Activated naive CD4-positive, alpha-beta T cell treated with anti-CD3 and anti-CD28 coated beads, Interleukin-2, amount 50 U/mL, for 72 hours (primary cell): ENCODE measurements around the gene FLT1. TPM values are rescaled to one million over a fixed set of nuclear protein-coding genes. Genes with fewer than 3 reads are reported as not detected.

Experiments used
- ATAC-seq, 2 donors: fragments of 150-1000 bp; cut with Tn5 transposase; 2 replicates each; pipeline ENCODE4 v1.10.0; 2021; ENCODE audit warnings: mild to moderate bottlenecking in 2 of 2, moderate library complexity in 2 of 2
- DNase-seq, 2 donors: peaks; one replicate each; pipeline ENCODE4 v3.0.0; 2021 to 2022; ENCODE audit warnings: low spot score in 2 of 2
- H3K27ac Mint-ChIP-seq, 2 donors: one replicate each; pipeline ENCODE4 v1.8.0; 2022; ENCODE audit warnings: mild to moderate bottlenecking in 2 of 2, mixed read lengths in 2 of 2
- H3K36me3 Mint-ChIP-seq, 2 donors: one replicate each; pipeline ENCODE4 v1.8.0; 2022; ENCODE audit warnings: mixed read lengths in 2 of 2
- H3K9me3 Mint-ChIP-seq, 2 donors: one replicate each; pipeline ENCODE4 v1.8.0; 2022; ENCODE audit warnings: mixed read lengths in 2 of 2
- total RNA-seq, 2 donors: library from RNA; stranded (reverse); gene quantifications; one replicate each; pipeline ENCODE4 v1.2.3, GENCODE V29; 2022

The FLT1 gene
- total RNA-seq, 2 donors from 2014 or later, result 4.0 to 25.5 TPM

DNA sequence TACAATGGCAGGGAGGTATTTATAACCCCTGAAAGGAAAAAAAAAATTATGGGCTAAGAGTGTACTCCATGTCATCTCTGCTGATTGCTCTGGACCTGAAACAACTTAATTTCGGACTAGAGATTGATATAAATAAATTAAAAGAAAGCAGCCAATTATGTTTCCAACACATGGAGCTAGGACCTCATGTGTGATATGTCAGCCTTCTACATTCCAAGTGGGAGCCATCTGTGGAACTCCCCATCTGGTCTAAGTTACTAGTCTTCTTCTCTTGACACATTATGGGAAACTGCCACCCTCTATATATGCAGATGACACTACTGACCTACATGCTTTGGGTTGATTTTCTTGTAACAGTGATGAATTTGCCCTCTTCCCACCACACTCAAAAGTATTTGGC is 86.1 kb downstream of the FLT1 start:
- ATAC-seq, result no peak
- no peak overlapping the region for H3K27ac Mint-ChIP-seq
- H3K36me3 Mint-ChIP-seq, result peaks cover 0 to 7% of the 10 kb centered on the region in 2 donors

DNA sequence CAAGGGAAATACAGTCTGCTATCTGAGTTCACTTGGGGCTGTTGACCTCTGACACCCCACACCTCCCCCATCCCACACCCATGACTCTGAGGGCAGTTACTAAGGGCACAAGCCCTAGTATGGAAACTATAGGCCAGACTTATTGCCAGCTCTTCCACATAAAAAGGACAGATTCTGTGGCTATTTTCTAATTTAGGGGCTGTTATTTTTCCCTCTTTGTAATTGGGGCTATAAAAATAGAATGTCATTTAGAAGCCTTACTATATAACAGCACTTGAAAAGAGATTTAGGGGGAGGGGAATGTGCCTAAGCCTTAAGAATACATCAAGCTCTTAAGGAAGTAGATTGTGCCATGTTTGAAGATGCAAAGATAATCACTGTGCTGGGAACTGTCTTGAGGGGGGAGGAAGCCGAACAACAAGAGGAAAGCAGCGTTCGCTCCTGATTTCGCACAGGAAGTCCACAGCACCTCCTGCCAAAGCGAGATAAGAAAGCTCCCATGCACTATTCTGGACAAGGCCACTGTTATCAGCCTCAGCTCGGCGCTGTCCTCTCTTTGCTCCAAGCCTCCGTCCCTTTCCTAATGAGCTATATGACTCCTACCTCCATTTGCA is 86.6 kb downstream of the FLT1 start:
- H3K27ac Mint-ChIP-seq, result no peak overlapping the region
- peaks cover 0 to 5% of the 10 kb centered on the region in 2 donors for H3K9me3 Mint-ChIP-seq
- no peak for DNase-seq
- ATAC-seq, result no peak
- H3K36me3 Mint-ChIP-seq, result peaks cover 0 to 7% of the 10 kb centered on the region in 2 donors

More for the DNA sequence above, 86.1 kb downstream of the FLT1 start:
- H3K9me3 Mint-ChIP-seq, result peaks cover 0 to 5% of the 10 kb centered on the region in 2 donors
- DNase-seq, result no peak

DNA sequence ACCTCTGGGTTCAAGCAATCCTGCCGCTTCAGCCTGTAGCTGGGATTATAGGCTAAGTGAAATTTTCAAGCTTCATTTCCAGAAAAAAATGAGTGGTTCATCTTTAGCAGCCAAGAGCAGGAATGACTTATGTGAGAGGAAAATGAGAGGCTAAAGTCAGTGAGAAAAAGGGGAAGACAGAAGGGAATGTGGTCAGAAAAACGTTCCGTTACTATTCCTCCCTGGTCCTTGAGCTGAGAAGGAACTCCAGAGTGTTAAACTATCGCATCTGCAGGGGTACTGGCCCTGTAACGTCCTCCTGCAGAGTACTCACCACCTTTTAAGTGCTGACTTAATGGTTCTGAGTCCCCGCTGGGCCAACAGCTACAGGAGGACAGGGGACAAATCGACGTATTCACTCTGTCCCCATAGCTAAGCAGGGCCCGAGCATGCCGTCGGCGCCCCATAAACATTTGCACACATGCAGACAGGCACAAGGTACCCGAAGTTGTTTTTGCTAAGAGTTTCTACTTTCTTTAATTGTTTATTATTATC is 88.1 kb downstream of the FLT1 start:
- peaks cover 0 to 5% of the 10 kb centered on the region in 2 donors for H3K9me3 Mint-ChIP-seq
- no peak overlapping the region for H3K27ac Mint-ChIP-seq
- ATAC-seq, result no peak
- no peak for DNase-seq
- peaks cover 0 to 12% of the 10 kb centered on the region in 2 donors for H3K36me3 Mint-ChIP-seq

DNA sequence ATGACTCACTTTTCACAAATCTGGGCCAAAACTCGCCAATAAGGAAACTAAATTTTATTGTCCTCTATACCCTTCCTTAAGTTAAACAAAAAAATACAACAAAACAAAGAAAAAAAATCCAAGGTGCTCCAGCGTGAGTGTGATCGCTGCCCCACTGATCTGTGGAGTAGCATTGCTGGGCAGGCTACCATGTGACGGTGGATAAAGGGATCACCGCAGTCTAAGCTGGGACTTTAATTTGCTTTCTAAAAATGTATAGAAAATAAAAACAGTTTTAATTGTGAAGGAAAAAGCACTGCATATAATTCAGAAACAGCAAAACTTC is 92.9 kb downstream of the FLT1 start:
- H3K27ac Mint-ChIP-seq, result no peak overlapping the region
- DNase-seq (no peak), ATAC-seq (no peak)
- peaks cover 0 to 21% of the 10 kb centered on the region in 2 donors for H3K36me3 Mint-ChIP-seq
- no peaks in the 10 kb centered on the region for H3K9me3 Mint-ChIP-seq

DNA sequence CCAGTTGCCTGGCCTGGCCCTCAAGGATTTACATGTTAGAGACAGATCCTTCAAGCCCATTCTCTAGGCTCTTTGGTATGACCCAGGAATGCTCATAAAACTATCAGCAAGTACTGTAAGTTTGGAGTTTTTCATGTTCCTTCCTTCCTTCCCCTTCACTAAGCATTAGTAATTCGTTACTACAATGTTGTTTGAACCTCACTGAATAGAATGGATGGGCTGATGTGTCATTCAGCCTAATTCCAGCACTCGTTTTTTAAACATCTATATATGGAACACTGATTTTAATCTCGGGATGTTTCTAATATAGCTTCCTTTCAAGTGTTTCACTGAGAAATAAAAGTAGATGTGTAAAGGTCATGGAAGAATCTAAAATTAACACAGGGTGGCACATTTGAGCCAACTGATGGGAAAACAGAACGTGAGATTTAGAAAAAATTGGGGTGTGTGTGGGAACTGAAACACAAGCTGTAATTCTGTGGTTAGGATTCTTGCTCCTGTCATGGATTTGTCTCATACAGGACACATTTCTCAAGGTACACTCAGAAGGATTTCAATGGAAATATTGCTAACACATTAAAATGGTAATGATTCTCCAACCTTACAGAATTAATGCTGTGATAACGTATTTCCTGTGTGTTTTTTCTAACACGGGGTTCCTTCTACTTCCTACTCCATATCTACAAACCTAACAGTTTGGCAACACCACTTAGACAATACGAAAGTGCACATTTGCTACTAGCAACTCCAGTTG is 93.4 kb downstream of the FLT1 start:
- H3K27ac Mint-ChIP-seq, result no peak overlapping the region
- H3K9me3 Mint-ChIP-seq, result no peaks in the 10 kb centered on the region
- no peak for DNase-seq
- no peak for ATAC-seq
- H3K36me3 Mint-ChIP-seq, result peaks cover 0 to 21% of the 10 kb centered on the region in 2 donors

DNA sequence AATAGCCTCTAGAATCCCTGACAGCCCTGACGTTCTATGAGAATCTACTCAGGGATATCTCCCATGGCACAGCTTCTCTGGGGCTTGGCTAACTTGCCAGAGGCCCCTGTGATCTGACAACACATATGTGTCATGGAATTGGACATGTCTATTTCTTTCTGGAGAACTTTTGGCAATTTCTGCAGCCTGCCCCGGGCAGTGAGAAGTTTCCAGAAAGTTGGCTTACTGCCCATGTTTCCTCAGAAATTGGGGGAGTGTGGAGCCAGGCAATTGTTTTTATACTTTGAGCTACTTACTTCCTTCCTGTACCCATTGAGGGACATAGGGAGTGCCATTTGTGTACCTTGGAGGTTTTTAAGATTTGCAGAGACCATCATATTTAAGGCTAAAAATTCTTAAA is 98.9 kb downstream of the FLT1 start:
- no peaks in the 10 kb centered on the region for H3K9me3 Mint-ChIP-seq

DNA sequence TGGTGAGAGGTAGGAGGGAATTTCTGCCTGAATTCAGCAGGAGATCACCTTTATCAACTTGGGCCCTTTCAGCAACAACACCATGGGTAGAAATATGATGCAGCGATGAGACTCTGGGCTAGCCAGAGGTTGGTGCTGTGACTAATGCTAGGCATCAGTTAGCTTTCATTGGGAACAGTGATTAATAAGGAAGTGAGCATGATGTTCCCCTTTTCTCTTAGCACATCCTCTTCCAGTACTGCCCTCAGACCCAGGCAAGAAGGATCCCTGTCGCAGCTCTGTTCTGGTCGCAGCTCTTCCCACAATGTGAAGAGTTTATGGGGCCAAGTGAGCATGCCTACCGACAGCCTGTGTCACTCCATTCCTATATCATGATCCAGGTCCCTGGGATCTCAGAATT is 100.5 kb downstream of the FLT1 start:
- peaks cover 0 to 9% of the 10 kb centered on the region in 2 donors for H3K36me3 Mint-ChIP-seq
- H3K9me3 Mint-ChIP-seq, result no peaks in the 10 kb centered on the region
- ATAC-seq (no peak), DNase-seq (no peak)
- no peak overlapping the region for H3K27ac Mint-ChIP-seq

More for the DNA sequence above, 98.9 kb downstream of the FLT1 start:
- Mint-ChIP-seq H3K27ac (peak overlapping the region in 1 of 2 donors; percentile 20), H3K36me3 (peaks cover 0 to 9% of the 10 kb centered on the region in 2 donors)
- ATAC-seq (no peak), DNase-seq (no peak)

DNA sequence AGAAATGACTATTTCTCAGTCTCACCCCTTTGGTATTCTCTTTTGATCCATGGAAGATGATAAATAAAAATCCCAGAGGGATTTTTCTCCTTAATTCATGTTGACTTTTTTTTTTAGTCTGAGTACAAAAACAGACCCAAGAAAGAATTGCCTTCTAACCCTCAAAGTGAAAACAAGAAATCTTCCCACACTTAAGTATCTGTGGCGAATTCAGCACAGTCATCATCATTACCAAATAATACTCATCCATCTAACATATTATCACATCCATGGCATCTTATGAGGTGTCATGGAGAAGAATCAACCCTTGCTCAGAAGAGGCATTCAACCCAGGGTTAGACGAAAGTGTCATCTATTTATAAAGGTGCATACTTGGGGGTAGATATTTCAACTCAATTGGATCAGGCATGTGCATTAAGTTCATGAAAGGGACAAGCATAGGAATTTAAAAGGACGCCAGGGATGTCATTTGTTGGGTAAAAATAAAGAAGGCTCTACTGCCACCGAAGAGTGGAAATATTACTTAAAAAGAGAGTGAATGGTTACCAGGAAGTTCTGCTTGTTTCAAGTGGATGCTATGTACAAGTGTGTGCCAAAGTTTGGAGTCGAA is 101.9 kb downstream of the FLT1 start:
- ATAC-seq (no peak), DNase-seq (no peak)
- Mint-ChIP-seq H3K36me3 (peaks cover 0 to 6% of the 10 kb centered on the region in 2 donors), H3K9me3 (no peaks in the 10 kb centered on the region), H3K27ac (no peak overlapping the region)

DNA sequence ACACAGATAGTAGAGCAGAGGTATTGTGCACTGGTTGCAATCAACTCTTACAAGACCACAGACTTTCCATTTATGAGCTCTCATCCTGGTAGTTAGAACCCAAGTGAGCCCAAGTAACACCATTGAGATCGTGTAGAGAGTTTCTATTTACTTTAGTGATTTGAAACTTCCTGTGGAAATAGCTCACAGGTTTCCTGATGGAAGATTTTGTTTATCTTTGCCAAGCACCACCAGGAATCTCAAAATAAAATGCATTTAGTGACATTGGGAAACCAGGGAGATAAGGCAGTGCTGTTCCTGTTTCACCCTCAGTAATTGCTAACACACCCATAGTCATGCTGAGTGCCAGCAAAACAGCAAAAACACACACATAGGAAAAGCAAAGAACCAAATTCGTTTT is 102.5 kb downstream of the FLT1 start:
- Mint-ChIP-seq H3K36me3 (peaks cover 0 to 6% of the 10 kb centered on the region in 2 donors), H3K9me3 (no peaks in the 10 kb centered on the region)

DNA sequence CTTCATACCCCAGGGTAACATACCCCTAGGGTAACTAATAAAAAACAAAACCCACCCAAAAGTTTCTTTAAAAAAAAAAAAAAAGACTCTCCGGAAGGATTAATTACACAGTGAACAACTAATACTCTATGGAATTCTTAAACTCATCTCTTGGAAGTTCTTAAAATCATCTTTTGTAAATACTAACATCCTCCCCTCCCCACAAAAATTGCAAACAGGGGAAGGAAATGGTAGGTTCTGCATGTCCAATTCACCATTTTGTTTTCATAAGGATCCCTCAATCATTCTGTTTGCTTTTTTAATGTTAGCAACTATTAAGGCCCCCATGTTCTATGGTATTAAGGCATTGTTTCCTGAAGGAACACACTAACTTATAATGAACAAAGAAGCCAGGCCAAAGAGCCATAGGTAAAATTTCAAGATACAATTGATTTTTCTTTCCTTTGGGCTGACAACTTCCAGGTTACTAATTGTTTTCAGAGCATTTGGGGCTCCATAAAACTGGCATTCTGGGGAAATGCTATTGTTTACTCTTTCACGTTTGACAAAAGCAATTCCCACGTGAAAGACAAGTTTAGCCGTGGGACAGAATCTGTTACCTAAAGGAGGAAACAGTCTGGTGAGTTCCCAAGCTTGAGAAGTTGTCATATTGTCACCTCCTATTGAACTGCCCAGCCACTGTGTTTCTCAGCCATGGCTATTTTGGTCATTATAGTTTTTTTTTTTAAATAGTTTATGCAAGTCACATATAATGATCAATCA is 107.0 kb downstream of the FLT1 start:
- H3K27ac Mint-ChIP-seq, result no peak overlapping the region
- no peaks in the 10 kb centered on the region for H3K9me3 Mint-ChIP-seq
- H3K36me3 Mint-ChIP-seq, result peaks cover 0 to 12% of the 10 kb centered on the region in 2 donors
- DNase-seq, result no peak
- no peak for ATAC-seq

More for the DNA sequence above, 102.5 kb downstream of the FLT1 start:
- DNase-seq (no peak), ATAC-seq (no peak)
- H3K27ac Mint-ChIP-seq, result no peak overlapping the region

DNA sequence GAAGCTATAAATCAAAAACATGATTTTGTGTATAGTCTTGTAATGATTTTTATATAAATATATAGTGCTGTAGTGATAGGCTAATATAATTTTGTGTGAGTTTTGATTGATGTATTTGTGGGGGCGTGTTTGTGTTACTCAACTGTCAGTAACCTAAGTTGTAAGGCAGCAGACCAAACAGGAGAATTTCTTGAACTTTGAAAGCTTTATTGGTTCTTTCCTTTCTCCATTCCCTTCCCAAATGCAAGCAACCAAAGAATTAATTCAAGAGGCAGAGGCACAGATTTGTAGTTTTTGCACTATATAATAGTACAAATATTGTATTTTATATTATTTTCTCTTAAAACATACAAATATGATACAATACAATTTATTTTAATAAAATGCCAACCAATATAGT is 109.6 kb downstream of the FLT1 start:
- Mint-ChIP-seq H3K36me3 (peaks cover 7 to 19% of the 10 kb centered on the region in 2 donors), H3K9me3 (no peaks in the 10 kb centered on the region), H3K27ac (no peak overlapping the region)
- DNase-seq (no peak), ATAC-seq (no peak)

DNA sequence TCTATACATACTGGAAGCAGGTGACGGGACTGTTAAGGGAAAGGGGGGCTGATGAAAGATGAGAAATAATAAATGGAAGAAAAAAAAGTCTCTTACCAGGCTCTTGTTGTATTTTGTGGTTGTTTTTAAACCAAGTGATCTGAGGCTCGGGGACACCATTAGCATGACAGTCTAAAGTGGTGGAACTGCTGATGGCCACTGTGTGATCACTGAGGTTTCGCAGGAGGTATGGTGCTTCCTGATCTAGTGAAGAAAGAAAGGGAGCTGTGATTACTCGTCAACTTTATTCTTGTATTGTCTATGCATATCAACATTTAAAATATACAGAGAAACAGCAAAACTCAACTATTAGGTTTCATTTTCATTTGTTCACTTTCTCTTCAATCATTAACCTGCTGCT is 110.1 kb downstream of the FLT1 start:
- peak overlapping the region in 1 of 2 donors; percentile 45 for H3K27ac Mint-ChIP-seq
- H3K36me3 Mint-ChIP-seq, result peaks cover 7 to 19% of the 10 kb centered on the region in 2 donors
- no peaks in the 10 kb centered on the region for H3K9me3 Mint-ChIP-seq
- ATAC-seq (no peak), DNase-seq (no peak)

DNA sequence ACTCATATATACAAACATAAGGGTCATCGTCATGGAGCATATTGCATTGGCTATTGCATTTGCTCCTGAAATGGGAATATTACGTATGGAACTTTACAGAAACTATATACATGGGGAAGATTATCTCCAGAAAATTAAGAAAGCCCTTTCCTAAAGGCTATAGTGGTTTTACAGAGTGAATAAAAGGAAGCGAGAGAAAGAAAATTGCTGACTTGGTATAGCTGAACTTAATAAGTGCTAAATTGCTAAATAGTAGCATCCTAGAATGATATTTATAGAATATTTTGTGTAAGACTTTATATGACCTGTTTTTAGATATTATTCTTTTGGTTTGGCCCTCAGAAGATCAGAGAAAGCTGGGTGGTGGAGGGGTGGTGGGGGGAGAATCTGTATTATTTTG is 114.6 kb downstream of the FLT1 start:
- Mint-ChIP-seq H3K36me3 (peaks cover 7 to 13% of the 10 kb centered on the region in 2 donors), H3K9me3 (no peaks in the 10 kb centered on the region), H3K27ac (no peak overlapping the region)
- DNase-seq (no peak), ATAC-seq (no peak)

DNA sequence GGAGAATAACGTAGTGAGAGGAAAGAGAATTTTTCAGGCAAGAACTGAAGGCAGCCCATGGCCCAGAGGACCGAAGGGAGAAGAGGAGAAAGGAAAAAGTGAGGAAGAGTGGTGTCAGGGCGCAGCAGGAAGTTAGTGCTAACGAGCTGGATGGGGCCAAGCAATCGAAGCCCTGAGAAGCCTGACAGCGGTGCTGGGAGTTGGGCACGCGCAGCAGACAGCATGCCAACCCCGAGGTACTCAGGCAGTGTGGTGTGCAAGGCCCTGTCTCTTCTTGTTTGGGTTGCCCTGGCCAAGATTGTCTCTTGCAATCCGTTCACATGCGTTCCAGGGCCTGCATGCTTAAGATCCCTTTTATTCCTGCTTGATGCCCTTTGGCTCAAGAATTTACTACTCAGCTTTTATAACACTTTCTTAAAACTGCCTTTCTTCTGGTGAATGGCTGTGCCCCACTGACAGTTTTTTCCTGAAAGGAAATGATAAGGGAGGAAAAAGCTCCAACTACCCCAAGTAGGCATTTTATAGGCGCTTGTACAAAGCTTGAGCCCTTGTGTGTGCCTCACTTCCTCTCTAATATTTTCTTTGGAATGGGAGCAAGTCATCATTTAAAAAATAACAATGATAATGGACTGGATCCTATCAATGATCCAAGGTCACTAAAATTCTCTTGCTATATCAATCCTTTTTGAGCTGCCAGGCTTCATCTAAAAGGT is 115.4 kb downstream of the FLT1 start:
- no peak for ATAC-seq
- Mint-ChIP-seq H3K9me3 (no peaks in the 10 kb centered on the region), H3K27ac (peak overlapping the region in 1 of 2 donors; percentile 33), H3K36me3 (peaks cover 7 to 9% of the 10 kb centered on the region in 2 donors)
- DNase-seq, result no peak

DNA sequence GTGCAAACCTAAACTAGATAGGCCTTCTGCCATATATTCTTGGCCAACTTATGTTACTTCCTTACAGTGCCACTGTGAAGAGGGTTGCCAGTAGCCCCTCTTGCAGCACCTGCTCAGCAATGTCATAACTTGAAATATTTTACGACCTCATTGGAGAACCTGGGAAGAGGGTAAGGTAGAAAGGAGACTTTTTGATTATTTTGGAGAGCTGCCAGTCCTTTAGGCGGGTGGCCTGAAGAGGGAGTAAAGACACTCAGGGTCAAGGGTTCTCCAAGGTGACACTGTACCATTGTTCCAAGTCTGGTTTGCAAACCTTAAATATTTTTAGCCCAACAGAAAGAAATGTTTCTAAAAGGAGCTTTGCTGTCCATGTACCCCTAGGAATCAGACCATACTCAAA is 118.3 kb downstream of the FLT1 start:
- no peaks in the 10 kb centered on the region for H3K36me3 Mint-ChIP-seq
- no peak overlapping the region for H3K27ac Mint-ChIP-seq
- no peak for ATAC-seq
- H3K9me3 Mint-ChIP-seq, result no peaks in the 10 kb centered on the region
- DNase-seq, result no peak

DNA sequence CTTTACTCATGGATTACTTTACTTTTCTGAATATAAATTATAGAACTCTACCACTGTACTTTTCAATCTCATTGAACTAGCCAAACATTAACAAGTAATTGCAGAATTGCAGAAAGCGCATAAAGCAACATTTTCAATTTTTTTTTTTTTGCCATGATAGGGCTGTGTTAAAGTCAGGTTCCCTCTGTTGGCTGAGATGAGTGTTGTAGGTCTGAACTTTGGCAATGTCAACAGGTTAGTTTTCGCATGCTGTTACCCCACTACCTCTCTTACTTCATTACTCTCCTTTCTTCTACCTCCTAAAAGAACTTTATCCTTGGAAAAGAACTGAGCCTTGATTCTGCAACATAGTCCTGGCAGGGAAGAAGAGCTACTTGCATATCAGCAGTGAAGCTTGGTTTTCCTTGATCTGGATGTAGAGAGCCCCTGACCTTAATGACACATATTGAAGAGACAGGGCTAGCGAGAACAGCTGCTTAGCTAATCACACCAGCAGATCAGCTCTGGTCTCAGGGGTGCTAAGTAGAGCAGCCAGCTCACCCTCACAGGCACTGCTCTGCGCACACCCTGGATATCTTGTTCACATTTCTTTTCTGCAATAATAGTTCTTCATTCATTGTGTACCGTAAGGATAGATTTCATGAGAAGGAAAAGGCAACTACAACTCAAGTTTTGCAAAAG is 119.5 kb downstream of the FLT1 start:
- H3K27ac Mint-ChIP-seq, result no peak overlapping the region
- H3K9me3 Mint-ChIP-seq, result no peaks in the 10 kb centered on the region
- H3K36me3 Mint-ChIP-seq, result no peaks in the 10 kb centered on the region
- no peak for DNase-seq
- ATAC-seq, result no peak
